Embryonic facial prominence (tissue), 1 donor: ENCODE data around the gene ADAD2.

ENCODE experiments used
- DNase-seq: peaks from one replicate; pipeline ENCODE4 v3.0.0-alpha.2; 2016; ENCODE audit errors: extremely low spot score

The ADAD2 gene

DNA sequence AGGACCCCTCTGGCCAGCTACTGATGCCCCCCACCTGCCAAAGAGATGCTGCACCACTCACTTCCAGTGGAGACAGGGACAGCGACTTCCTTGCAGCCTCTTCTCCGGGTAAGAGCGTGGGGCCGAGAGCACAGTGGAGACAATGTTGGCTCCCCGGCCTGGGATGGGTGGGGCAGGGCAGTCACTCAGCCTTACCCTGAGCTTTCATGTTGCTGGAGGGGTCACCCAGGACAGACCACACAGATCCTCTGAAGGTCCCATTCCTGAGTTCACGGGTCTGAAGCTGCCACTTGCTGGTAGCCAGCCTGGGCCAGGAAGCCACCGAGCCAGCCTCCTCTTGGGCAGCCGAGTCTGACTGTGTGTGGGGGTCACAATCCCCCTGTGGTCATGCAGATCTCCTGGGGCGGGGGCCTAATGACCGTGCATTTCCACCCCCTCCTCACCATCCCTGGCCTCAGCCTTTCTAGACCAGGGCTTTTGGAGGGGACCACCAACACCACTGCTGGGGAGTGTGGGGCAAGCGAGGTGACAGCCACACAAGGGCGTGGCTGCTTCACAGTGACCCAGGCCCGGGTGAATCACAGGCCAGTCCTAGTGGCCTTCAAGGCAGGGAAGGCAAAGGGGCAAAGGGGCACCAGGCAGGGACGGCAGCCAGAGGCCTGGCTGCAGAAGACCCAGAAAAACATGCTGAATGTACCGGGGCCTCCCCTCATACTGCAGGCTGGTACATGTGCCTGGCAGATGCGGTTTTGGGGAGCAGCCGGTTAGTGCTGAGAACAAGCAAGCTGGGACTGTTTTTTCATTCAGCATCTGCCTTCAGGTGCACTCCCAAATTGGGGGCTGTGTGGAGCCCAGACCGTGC lies 14.5 kb upstream of the ADAD2 start:
- DNase-seq: no peak

- DNase-seq: no peak
These were observed 13.2 kb upstream of the ADAD2 start for GRCh38 chr16:84177741-84178073.

GRCh38 chr16:84178146-84178765 lies 12.7 kb upstream of the ADAD2 start:
- no peak for DNase-seq

DNA sequence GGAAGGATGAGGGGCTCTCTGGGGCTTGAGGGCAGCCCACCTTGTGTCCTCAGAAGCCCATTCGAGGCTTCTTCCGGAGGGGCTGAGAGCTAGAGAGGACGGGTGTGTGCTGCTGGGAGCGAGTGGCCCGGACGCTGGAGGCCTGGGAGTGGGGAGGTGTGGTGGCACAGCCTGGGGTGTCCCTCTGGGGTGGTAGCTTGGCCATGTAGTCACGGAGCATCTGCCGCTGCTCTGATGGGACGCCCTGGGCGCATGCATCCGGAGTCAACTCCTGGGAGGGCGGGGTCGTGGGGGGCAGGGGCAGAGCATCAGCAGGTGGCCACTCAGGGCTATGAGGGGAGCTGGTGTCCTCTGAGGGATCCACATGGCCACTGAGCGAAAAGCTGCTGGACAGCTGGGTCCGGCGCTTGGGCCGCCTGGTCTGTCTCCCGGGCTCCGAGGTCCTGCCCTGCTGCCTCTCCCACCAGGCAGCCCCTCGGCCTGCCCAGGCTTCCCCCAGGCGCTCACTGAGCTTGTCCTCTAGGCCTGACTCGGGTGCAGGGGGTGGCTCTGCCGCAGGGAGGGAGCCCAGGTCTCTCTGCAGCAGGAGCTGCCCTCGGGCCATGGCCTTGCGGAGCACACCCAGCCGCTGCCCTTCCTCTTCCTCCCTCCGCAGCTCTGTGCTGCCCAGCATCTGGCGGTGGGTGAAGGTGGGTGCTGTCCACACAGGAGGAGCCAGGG lies 11.9 kb upstream of the ADAD2 start:
- no peak for DNase-seq

- no peak for DNase-seq
These were observed 11.2 kb upstream of the ADAD2 start for GRCh38 chr16:84179612-84180320.

DNA sequence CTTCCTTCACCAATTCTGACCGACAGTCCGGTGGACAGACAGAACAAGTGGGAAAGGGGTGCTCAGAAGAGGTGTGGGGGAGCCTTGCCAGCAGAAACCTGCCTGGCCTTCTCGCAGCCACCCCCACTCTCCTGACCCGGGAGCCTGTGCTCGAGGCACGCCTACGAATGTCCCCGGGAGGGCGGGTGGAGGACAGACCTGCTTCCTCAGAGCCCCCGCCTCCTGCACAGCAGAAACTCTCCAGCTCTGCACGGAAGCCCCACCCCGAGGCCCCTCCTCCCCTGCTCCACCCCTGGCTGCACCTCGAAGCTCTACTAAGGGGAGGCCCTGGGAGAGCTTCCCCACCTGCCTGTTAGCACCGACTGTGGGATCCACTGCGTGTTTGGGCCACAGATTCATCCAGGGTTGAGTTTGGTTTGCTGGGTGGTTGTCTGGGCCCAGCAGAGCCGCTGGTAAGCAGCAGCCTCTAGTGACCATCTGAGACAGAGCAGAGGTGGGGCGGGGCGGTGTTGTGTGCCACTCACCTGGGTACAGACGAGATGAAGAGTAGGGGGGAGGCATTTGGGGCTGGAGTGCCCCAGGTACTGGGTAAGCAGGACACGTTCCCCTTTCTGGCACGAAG lies 10.3 kb upstream of the ADAD2 start:
- no peak for DNase-seq

DNA sequence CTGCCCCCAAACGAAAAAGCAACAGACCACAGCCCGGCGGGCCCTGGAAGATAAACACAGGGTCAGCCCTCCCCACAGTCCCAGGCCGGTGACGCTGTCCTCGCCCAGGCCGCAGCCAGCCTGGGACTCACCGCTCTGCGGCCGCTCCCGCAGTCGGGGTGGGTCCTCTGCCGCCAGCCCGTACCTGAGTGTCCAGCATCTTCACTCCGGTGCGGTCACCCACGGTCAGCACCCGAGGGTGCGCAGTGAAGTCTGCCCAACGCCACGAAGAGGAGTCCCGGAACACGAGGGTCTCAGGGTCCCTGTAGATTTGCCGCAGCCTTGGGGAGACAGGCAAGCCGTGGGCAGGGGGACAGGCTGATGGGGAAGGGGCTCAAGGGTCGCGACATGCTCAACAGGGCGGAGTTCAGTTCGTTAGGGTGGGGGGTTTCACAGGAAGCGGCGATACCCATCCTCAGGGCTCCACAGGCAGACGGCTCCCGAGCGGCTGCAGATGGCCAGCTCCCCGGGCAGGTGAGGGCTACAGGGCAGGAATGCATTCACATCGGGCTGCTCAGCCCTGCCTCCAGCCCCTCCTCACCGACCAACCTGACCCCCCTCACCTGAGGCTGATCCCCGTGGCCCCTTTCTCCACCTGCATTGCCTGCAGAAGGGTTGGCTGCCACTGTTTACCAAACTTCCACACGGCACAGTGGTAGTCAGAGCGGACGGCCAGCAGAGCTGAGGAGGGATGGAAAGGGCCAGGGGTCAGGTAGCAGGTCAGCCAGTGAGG lies 9.6 kb upstream of the ADAD2 start:
- no peak for DNase-seq

DNA sequence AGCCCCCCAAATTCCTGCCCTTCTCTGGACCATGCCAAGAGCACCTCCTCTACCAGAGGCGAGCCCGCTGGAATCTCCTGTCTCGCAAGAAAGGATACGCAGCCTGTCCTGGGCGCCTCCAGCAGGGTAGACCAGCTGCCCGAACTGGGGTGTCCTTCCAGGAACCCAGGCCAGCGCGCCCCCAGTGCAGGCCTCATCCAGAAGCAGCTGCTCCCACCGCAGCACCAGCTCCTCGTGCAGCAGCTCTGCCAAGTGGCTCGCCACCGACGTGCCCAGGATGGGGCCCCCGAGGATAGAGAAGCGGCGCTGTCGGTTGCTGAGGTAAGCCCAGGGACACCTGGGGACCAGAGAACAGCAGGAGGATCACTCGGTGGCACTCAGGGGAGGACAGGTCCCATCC lies 8.9 kb upstream of the ADAD2 start:
- DNase-seq: no peak

- no peak for DNase-seq
These were observed 8.0 kb upstream of the ADAD2 start for GRCh38 chr16:84182680-84183571.

- DNase-seq: no peak
These were observed 7.4 kb upstream of the ADAD2 start for GRCh38 chr16:84183572-84183875.

- DNase-seq: no peak
These were observed 6.9 kb upstream of the ADAD2 start for GRCh38 chr16:84183911-84184591.

DNA sequence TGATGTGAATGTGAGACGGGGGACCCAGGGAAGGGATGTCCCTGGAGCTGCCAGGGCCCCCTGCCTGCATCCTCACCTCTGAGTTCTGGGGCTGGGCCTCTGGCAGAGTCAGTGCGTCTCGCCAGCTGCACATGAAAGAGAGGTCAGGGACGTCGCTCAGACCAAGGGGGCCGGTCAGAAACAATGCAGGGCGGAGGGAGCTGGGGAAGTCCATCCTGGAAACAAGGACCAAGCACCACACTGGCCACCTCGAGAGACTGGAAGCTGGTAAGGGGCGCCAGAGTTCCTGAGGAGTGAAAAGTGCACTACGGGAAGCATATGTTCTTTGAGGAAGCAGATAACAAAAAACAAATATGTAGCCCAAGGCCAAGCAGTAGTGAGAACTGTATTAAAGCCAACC lies 6.2 kb upstream of the ADAD2 start:
- no peak for DNase-seq

- peak; percentile 66 for DNase-seq
These were observed 4.1 kb upstream of the ADAD2 start, which contains the start of gene TAF1C for GRCh38 chr16:84186685-84187437. TAF1C (minus strand) TSS chr16:84187057; CDS start chr16:84184988, 2,069 bp downstream.

GRCh38 chr16:84191466-84191865 lies 509 bp downstream of the ADAD2 start:
- no peak for DNase-seq

DNA sequence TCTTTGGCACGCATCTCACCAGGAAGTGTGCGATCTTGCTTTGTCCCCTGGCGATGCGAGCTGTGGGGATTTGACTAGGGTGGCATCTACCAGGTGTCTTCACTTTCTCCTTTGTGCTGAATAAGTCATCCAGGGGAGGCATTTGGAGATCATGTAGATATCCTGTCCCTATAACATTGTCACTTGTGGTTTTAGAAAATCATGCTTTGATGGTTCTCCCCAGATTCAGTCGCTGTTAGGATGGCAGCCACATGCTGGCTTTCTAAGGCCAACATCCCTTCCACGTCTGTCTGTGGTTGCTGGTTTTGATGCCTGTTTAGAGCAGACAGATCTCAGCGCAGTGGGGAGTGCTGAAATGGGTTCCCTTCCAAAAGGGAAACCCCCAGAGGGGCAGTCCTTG lies 2.5 kb downstream of the ADAD2 start:
- no peak for DNase-seq

DNA sequence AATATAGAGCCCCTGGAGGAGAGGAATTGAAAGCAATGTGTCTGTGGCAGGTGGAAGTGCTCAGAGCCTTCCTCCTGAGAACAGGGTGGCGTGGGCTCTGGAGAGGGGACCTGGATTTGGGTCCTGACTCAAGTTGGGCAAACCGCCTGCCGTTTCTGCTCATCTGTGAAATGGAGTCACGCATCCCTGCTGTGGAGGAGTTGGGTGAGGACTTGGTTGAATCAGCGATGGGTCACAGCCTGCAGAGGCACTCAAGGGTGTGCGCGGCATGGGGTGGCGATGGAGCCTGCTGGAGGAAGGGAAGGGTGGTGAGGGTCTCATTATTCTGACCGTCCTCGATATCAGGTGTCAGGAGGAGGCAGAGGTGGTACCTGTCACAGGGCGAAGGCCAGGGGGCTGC lies 3.1 kb downstream of the ADAD2 start:
- no peak for DNase-seq

DNA sequence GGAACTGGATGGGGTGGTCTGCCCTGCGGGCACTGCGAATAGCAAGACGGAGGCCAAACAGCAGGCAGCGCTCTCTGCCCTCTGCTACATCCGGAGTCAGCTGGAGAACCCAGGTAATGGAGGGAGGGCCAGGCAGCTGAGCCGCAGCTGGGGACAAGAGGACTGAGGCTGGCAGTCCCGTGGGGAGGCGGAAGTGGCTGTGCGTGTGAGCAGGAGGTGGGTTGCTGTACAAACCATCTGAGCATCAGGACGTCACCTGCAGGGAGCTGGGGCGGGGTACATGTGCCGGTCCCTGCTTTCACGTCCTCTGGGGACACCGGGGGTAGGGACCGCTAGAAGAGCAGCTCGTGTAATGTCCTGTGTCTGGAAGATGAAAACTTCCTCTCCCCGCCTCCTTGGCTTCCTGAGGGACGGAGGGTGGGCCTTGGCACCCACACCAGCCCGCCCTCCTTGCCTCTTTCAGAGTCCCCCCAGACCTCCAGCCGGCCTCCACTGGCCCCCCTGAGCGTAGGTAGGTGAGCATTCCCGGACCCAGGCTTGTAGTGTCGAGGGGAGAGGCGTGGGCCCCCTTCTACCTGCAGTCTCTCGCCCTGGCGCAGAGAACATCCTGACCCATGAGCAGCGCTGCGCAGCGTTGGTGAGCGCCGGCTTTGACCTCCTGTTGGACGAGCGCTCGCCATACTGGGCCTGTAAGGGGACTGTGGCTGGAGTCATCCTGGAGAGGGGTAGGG lies 3.7 kb downstream of the ADAD2 start:
- no peak for DNase-seq
